Osteocyte (in vitro differentiated cells): Measurements from ENCODE around the gene PAXIP1. TPM values are rescaled to one million over a fixed set of nuclear protein-coding genes. Genes with fewer than 3 reads are reported as not detected.
A peak's percentile ranks its signal among the peaks of the same experiment; 100 is the strongest.

Source experiments
- DNase-seq: peaks from one replicate; pipeline ENCODE4 v3.0.0; 2021; ENCODE audit warnings: mixed read lengths; ENCODE audit not compliant: unreplicated experiment; ENCODE audit errors: extremely low spot score
- H3K27ac Mint-ChIP-seq: one replicate; pipeline ENCODE4 v1.8.0; 2021; ENCODE audit warnings: mild to moderate bottlenecking, mixed read lengths; ENCODE audit not compliant: unreplicated experiment
- H3K27me3 Mint-ChIP-seq: one replicate; pipeline ENCODE4 v1.8.0; 2021; ENCODE audit warnings: mixed read lengths; ENCODE audit not compliant: unreplicated experiment
- H3K36me3 Mint-ChIP-seq: one replicate; pipeline ENCODE4 v1.8.0; 2021; ENCODE audit warnings: mixed read lengths; ENCODE audit not compliant: unreplicated experiment
- H3K4me1 Mint-ChIP-seq: one replicate; pipeline ENCODE4 v1.8.0; 2021; ENCODE audit warnings: mixed read lengths; ENCODE audit not compliant: unreplicated experiment
- H3K4me3 Mint-ChIP-seq: one replicate; pipeline ENCODE4 v1.8.0; 2021; ENCODE audit warnings: mild to moderate bottlenecking, moderate library complexity, mixed read lengths; ENCODE audit not compliant: unreplicated experiment
- H3K9me3 Mint-ChIP-seq: one replicate; pipeline ENCODE4 v1.8.0; 2021; ENCODE audit warnings: mixed read lengths; ENCODE audit not compliant: unreplicated experiment
- total RNA-seq: library from RNA; stranded (reverse); gene quantifications from 2 replicates; pipeline ENCODE4 v1.2.1, GENCODE V29; 2021
- TF ChIP-seq, protein P1 (sequence below): fragments of 200-600 bp; sonication (generic); IDR thresholded peaks from 2 replicates; pipeline ENCODE4 v1.5.0; 2021; ENCODE audit warnings: antibody characterized with exemption, mild to moderate bottlenecking, moderate library complexity

Gene PAXIP1
- total RNA-seq, 1 donor from 2014 or later, result 14.2 TPM

DNA sequence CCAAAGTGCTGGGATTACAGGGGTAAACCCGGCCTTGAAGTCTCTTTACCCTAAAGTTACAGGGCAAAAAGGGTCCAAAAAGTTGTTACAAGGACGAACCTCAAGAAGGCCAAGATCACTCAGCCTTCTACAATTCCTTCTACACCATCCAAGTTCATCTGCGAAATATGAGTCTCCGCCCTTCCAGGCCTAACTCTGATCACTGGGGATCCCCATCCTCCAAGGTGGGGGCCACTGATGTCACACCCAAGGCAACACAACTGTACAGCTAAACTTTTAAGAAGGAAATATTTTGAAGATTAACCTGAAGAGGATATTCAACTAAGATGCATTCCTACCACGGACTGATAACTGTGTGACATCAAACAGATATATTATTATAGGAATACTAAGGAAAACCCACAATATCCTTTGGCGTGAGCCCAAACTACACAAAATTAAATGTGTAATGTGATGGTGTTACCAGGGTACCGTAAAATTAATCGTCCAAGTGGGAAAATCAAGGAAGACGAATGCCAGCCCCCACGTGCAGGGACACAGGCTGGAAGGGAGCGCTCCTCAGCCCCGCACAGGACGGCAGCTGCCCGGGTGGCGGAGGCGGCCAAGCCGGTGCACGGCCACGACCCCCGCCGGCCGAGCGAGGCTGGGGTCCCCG is 1.0 kb downstream of the PAXIP1 start:
- Mint-ChIP-seq H3K27me3 (no peaks in the 10 kb centered on the region), H3K4me1 (peaks cover 12% of the 10 kb centered on the region), H3K27ac (peak overlapping the region; percentile 60), H3K36me3 (peaks cover 5% of the 10 kb centered on the region), H3K4me3 (no peak overlapping the region), H3K9me3 (no peaks in the 10 kb centered on the region)
- no peak for DNase-seq
- TF ChIP-seq, protein P1, sequence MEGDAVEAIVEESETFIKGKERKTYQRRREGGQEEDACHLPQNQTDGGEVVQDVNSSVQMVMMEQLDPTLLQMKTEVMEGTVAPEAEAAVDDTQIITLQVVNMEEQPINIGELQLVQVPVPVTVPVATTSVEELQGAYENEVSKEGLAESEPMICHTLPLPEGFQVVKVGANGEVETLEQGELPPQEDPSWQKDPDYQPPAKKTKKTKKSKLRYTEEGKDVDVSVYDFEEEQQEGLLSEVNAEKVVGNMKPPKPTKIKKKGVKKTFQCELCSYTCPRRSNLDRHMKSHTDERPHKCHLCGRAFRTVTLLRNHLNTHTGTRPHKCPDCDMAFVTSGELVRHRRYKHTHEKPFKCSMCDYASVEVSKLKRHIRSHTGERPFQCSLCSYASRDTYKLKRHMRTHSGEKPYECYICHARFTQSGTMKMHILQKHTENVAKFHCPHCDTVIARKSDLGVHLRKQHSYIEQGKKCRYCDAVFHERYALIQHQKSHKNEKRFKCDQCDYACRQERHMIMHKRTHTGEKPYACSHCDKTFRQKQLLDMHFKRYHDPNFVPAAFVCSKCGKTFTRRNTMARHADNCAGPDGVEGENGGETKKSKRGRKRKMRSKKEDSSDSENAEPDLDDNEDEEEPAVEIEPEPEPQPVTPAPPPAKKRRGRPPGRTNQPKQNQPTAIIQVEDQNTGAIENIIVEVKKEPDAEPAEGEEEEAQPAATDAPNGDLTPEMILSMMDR, result no peak

DNA sequence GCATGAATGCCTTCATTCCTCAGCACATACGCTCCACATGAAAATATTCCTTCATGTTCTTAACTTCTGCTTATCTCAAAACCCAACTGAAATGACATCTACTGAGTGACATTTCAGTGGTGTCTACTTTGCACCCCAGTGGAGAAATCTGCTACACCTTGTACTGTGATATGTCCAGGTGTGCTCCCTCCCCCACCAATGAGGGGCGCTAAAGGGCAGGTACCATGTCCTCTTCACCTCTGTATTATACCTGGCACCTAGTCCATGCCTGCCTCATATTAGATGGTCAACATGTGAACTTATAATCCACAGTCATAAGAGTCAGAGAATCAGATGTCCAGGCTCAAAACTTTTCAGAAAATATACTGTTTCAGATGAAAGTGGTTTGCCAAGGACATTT is 2.1 kb downstream of the PAXIP1 start:
- Mint-ChIP-seq H3K27me3 (no peaks in the 10 kb centered on the region), H3K9me3 (no peaks in the 10 kb centered on the region), H3K27ac (no peak overlapping the region)

GRCh38 chr7:154998481-154998880 is 4.4 kb downstream of the PAXIP1 start:
- TF ChIP-seq, protein P1, result no peak
- Mint-ChIP-seq H3K27me3 (no peaks in the 10 kb centered on the region), H3K9me3 (no peaks in the 10 kb centered on the region), H3K4me1 (no peaks in the 10 kb centered on the region), H3K27ac (no peak overlapping the region), H3K4me3 (no peak overlapping the region), H3K36me3 (peaks cover 11% of the 10 kb centered on the region)
- no peak for DNase-seq

More for the DNA sequence above, 2.1 kb downstream of the PAXIP1 start:
- peaks cover 12% of the 10 kb centered on the region for H3K4me1 Mint-ChIP-seq
- H3K4me3 Mint-ChIP-seq, result no peak overlapping the region
- H3K36me3 Mint-ChIP-seq, result peaks cover 7% of the 10 kb centered on the region
- TF ChIP-seq, protein P1, result no peak
- no peak for DNase-seq

GRCh38 chr7:154997840-154998370 is 5.0 kb downstream of the PAXIP1 start:
- no peak overlapping the region for H3K4me3 Mint-ChIP-seq
- no peaks in the 10 kb centered on the region for H3K9me3 Mint-ChIP-seq
- no peak for DNase-seq
- no peaks in the 10 kb centered on the region for H3K27me3 Mint-ChIP-seq
- no peak overlapping the region for H3K27ac Mint-ChIP-seq
- TF ChIP-seq, protein P1, result no peak
- peaks cover 14% of the 10 kb centered on the region for H3K36me3 Mint-ChIP-seq
- no peaks in the 10 kb centered on the region for H3K4me1 Mint-ChIP-seq

- Mint-ChIP-seq H3K9me3 (no peaks in the 10 kb centered on the region), H3K4me1 (no peaks in the 10 kb centered on the region), H3K36me3 (peaks cover 17% of the 10 kb centered on the region), H3K27me3 (no peaks in the 10 kb centered on the region), H3K27ac (no peak overlapping the region), H3K4me3 (no peak overlapping the region)
- TF ChIP-seq, protein P1, result no peak
- no peak for DNase-seq
Observed at GRCh38 chr7:154996756-154997155, 6.2 kb downstream of the PAXIP1 start.
